HCT116 (cell line): Measurements from ENCODE around the gene TMEM9. TPM values are rescaled to one million over a fixed set of nuclear protein-coding genes. Genes with fewer than 3 reads are reported as not detected.

Source experiments
- ATAC-seq: fragments of 200-7000 bp; cut with Tn5 transposase; 2 replicates; pipeline ENCODE4 v1.9.1; 2020; ENCODE audit warnings: mild to moderate bottlenecking, moderate library complexity
- BruUV-seq: library from RNA; stranded (reverse); fragments of 400-500 nt; replicated peaks from 2 replicates; lab custom pipeline; 2021; lab: Mats Ljungman, UMichigan
- CTCF ChIA-PET: fragments of 300-600 bp; sonication (Branson Sonifier 250); formaldehyde crosslinking; loops from one replicate; lab custom pipeline; 2021; ENCODE audit warnings: antibody characterized with exemption; lab: Charles Lee
- POLR2A ChIA-PET: fragments of 300-600, 350-600 bp; sonication (Branson Sonifier 250); formaldehyde crosslinking; loops from one replicate; lab custom pipeline; 2021; ENCODE audit warnings: antibody characterized with exemption; lab: Charles Lee
- RAD21 ChIA-PET, 2 experiments: fragments of 300-600 bp; sonication (Branson Sonifier 250); formaldehyde crosslinking; loops; one replicate each; lab custom pipeline; 2023; ENCODE audit warnings: low total read pairs in 2 of 2; ENCODE audit not compliant: uncharacterized antibody in 2 of 2, unreplicated experiment in 2 of 2, low non-redundant PET in 1 of 2; lab: Charles Lee
- DNase-seq: peaks from one replicate; pipeline ENCODE4 v3.0.0-alpha.2; 2010; ENCODE audit warnings: low read depth, low spot score
- H2AFZ ChIP-seq: fragments of 200-600 bp; shearing (Covaris generic), sonication (generic); 2 replicates; pipeline ENCODE4 v1.6.1; 2017; ENCODE audit warnings: low read depth, mixed run types, mixed read lengths, antibody characterized with exemption, low read length; ENCODE audit not compliant: poor library complexity, severe bottlenecking
- H3K27ac ChIP-seq: 2 replicates; pipeline ENCODE4 v1.5.1; 2012; ENCODE audit warnings: low read depth, low read length
- H3K27me3 ChIP-seq: fragments of 200-600 bp; sonication (generic); 2 replicates; pipeline ENCODE4 v1.6.1; 2016; ENCODE audit warnings: mixed run types, low read length, mixed read lengths; ENCODE audit not compliant: insufficient read depth
- H3K36me3 ChIP-seq, 2 experiments: fragments of 200-500 bp in 1 of 2; fragments of 200-600 bp in 1 of 2; sonication (Bioruptor generic) in 1 of 2; sonication (generic) in 1 of 2; 2 replicates each; pipeline versions ENCODE4 v1.5.1 to v1.6.1; 2014 to 2016; ENCODE audit warnings: low read length in 2 of 2, inconsistent platforms in 1 of 2, mixed read lengths in 1 of 2, mixed run types in 1 of 2; ENCODE audit not compliant: insufficient read depth in 2 of 2, control insufficient read depth in 1 of 2
- H3K4me1 ChIP-seq, 2 experiments: fragments of 200-600 bp in 1 of 2; sonication (generic) in 1 of 2; 2 replicates each; pipeline versions ENCODE4 v1.5.1 to v1.6.1; 2012 to 2017; ENCODE audit warnings: low read length in 2 of 2, inconsistent platforms in 1 of 2, mild to moderate bottlenecking in 1 of 2, mixed read lengths in 1 of 2, mixed run types in 1 of 2, moderate library complexity in 1 of 2; ENCODE audit not compliant: insufficient read depth in 2 of 2, control insufficient read depth in 1 of 2
- H3K4me2 ChIP-seq: fragments of 200-600 bp; sonication (generic); 2 replicates; pipeline ENCODE4 v1.6.1; 2017; ENCODE audit warnings: mixed run types, low read length, mixed read lengths
- H3K4me3 ChIP-seq, 2 experiments: fragments of 200-600 bp in 1 of 2; sonication (generic) in 1 of 2; replicated peaks in 1 of 2; 2 replicates each; pipeline ENCODE4 v1.5.1; 2011 to 2016; ENCODE audit warnings: low read length in 2 of 2, control low read depth in 1 of 2, low read depth in 1 of 2, mild to moderate bottlenecking in 1 of 2, mixed read lengths in 1 of 2, mixed run types in 1 of 2
- H3K79me2 ChIP-seq: fragments of 200-600 bp; sonication (generic); 2 replicates; pipeline ENCODE4 v1.6.1; 2017; ENCODE audit warnings: mild to moderate bottlenecking, mixed run types, low read length, moderate library complexity, mixed read lengths; ENCODE audit not compliant: insufficient read depth
- H3K9ac ChIP-seq: fragments of 200-600 bp; sonication (generic); 2 replicates; pipeline ENCODE4 v1.6.1; 2016; ENCODE audit warnings: low read length, mixed read lengths
- H3K9me2 ChIP-seq: fragments of 200-600 bp; sonication (generic), shearing (Covaris generic); 2 replicates; pipeline ENCODE4 v1.6.1; 2017; ENCODE audit warnings: mixed run types, mild to moderate bottlenecking, moderate library complexity; ENCODE audit not compliant: insufficient read depth
- H3K9me3 ChIP-seq, 2 experiments: fragments of 200-500 bp in 1 of 2; fragments of 200-600 bp in 1 of 2; sonication (Bioruptor generic) in 1 of 2; sonication (generic) in 1 of 2; 2 replicates each; pipeline ENCODE4 v1.6.1; 2014 to 2017; ENCODE audit warnings: low read length in 2 of 2, mixed read lengths in 2 of 2, inconsistent platforms in 1 of 2, low read depth in 1 of 2, mild to moderate bottlenecking in 1 of 2, mixed run types in 1 of 2, moderate library complexity in 1 of 2; ENCODE audit not compliant: control insufficient read depth in 1 of 2, insufficient read depth in 1 of 2
- H4K20me1 ChIP-seq: fragments of 200-600 bp; sonication (generic), shearing (Covaris generic); 2 replicates; pipeline ENCODE4 v1.6.1; 2017; ENCODE audit warnings: mixed run types, mild to moderate bottlenecking, moderate library complexity; ENCODE audit not compliant: insufficient read depth
- ATF3 ChIP-seq: IDR thresholded peaks from 2 replicates; pipeline ENCODE4 v1.6.1; 2012
- CBX3 ChIP-seq: IDR thresholded peaks from 2 replicates; pipeline ENCODE4 v1.6.1; 2012; ENCODE audit warnings: low read depth
- CEBPB ChIP-seq: IDR thresholded peaks from 2 replicates; pipeline ENCODE4 v1.6.1; 2012; ENCODE audit warnings: low read depth
- CTCF ChIP-seq, 3 experiments: fragments of 200-600 bp in 1 of 3; sonication (generic) in 1 of 3; IDR thresholded peaks in 2 of 3; conservative IDR thresholded peaks in 1 of 3; 2 replicates each; pipeline ENCODE4 v1.5.1; 2012 to 2017; ENCODE audit warnings: low read depth in 2 of 3, low read length in 2 of 3, antibody characterized with exemption in 1 of 3, borderline replicate concordance in 1 of 3, control low read depth in 1 of 3, mild to moderate bottlenecking in 1 of 3, mixed read lengths in 1 of 3, mixed run types in 1 of 3, moderate library complexity in 1 of 3; ENCODE audit not compliant: insufficient read depth in 1 of 3
- EGR1 ChIP-seq: IDR thresholded peaks from 2 replicates; pipeline ENCODE4 v1.6.1; 2012; ENCODE audit warnings: low read depth
- ELF1 ChIP-seq: IDR thresholded peaks from 2 replicates; pipeline ENCODE4 v1.6.1; 2012; ENCODE audit warnings: low read depth, borderline replicate concordance
- EZH2 ChIP-seq: fragments of 200-600 bp; sonication (generic); IDR thresholded peaks from 2 replicates; pipeline ENCODE4 v1.6.1; 2017; ENCODE audit warnings: antibody characterized with exemption, mixed run types
- JUND ChIP-seq: IDR thresholded peaks from 2 replicates; pipeline ENCODE4 v1.6.1; 2012
- POLR2AphosphoS5 ChIP-seq: IDR thresholded peaks from 2 replicates; pipeline ENCODE4 v1.6.1; 2011; ENCODE audit warnings: mild to moderate bottlenecking, low read depth, low read length, moderate library complexity
- SIN3A ChIP-seq: IDR thresholded peaks from 2 replicates; pipeline ENCODE4 v1.6.1; 2012; ENCODE audit warnings: low read depth
- SP1 ChIP-seq: IDR thresholded peaks from 2 replicates; pipeline ENCODE4 v1.6.1; 2012; ENCODE audit warnings: low read depth
- SRF ChIP-seq: IDR thresholded peaks from 2 replicates; pipeline ENCODE4 v1.6.1; 2012; ENCODE audit warnings: low read depth
- YY1 ChIP-seq: IDR thresholded peaks from 2 replicates; pipeline ENCODE4 v1.6.1; 2011; ENCODE audit warnings: low read length, low read depth, moderate library complexity, mild to moderate bottlenecking; ENCODE audit not compliant: insufficient replicate concordance; ENCODE audit errors: extremely low read depth
- ZBTB33 ChIP-seq: IDR thresholded peaks from 2 replicates; pipeline ENCODE4 v1.6.1; 2011; ENCODE audit warnings: mild to moderate bottlenecking, low read length, moderate library complexity; ENCODE audit not compliant: insufficient replicate concordance; ENCODE audit errors: extremely low read depth
- ZFX ChIP-seq: fragments of 450-650 bp; IDR thresholded peaks from 2 replicates; pipeline ENCODE4 v1.6.1; 2017
- ZNF274 ChIP-seq: fragments of 200-500 bp; sonication (Bioruptor generic); IDR thresholded peaks from 2 replicates; pipeline ENCODE4 v1.6.1; 2014; ENCODE audit warnings: mild to moderate bottlenecking, low read depth, low read length, inconsistent platforms
- intact Hi-C: fragments of 100-400 bp; cut with micrococcal nuclease; formaldehyde crosslinking; loops from 2 replicates; pipeline ENCODE4 v1.10.0; 2022
- total RNA-seq: library from RNA; stranded (reverse); gene quantifications from one replicate; pipeline ENCODE4 v1.2.1, GENCODE V29; 2021; ENCODE audit not compliant: unreplicated experiment
- TF ChIP-seq, protein P1 (sequence below): IDR thresholded peaks from 2 replicates; pipeline ENCODE4 v1.6.1; 2012
- TF ChIP-seq, protein P2 (sequence below): IDR thresholded peaks from 2 replicates; pipeline ENCODE4 v1.6.1; 2012; ENCODE audit warnings: low read depth

The TMEM9 gene
- total RNA-seq, 1 experiment from 2014 or later: 66.3 TPM

GRCh38 chr1:201181726-201182125 lies 27.5 kb upstream of the TMEM9 start:
- Histone ChIP-seq H3K27me3 (peaks cover 10% of the 10 kb centered on the region; the same call in 1 of the 2 replicates), H3K4me3 (no peak overlapping the region), H3K9me3 (no peaks in the 10 kb centered on the region), H3K9ac (no peak overlapping the region), H3K9me2 (no peaks in the 10 kb centered on the region), H3K79me2 (no peaks in the 10 kb centered on the region), H3K4me1 (peaks cover 4 to 10% of the 10 kb centered on the region in 2 experiments; a peak in 3 of 4 replicates), H2AFZ (no peak overlapping the region), H3K27ac (no peak overlapping the region), H3K36me3 (no peaks in the 10 kb centered on the region), H4K20me1 (no peaks in the 10 kb centered on the region), H3K4me2 (no peak overlapping the region)
- ATAC-seq (no peak), DNase-seq (no peak)
- TF ChIP-seq YY1: no peak
- TF ChIP-seq EGR1: no peak
- TF ChIP-seq CTCF (IDR thresholded peaks at IDR 0.05 in 2 of 3, conservative IDR thresholded peaks at IDR 0.05 in 1 of 3; ENCODE audit: borderline replicate concordance in 1 of 3, insufficient read depth in 1 of 3, low read depth in 2 of 3, low read length in 2 of 3): no peak
- TF ChIP-seq ELF1: no peak
- TF ChIP-seq, protein P1, sequence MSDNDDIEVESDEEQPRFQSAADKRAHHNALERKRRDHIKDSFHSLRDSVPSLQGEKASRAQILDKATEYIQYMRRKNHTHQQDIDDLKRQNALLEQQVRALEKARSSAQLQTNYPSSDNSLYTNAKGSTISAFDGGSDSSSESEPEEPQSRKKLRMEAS: no peak
- no peak for TF ChIP-seq ATF3
- TF ChIP-seq SIN3A: no peak
- no peak for TF ChIP-seq CBX3
- no peak for TF ChIP-seq CEBPB
- TF ChIP-seq, protein P2, sequence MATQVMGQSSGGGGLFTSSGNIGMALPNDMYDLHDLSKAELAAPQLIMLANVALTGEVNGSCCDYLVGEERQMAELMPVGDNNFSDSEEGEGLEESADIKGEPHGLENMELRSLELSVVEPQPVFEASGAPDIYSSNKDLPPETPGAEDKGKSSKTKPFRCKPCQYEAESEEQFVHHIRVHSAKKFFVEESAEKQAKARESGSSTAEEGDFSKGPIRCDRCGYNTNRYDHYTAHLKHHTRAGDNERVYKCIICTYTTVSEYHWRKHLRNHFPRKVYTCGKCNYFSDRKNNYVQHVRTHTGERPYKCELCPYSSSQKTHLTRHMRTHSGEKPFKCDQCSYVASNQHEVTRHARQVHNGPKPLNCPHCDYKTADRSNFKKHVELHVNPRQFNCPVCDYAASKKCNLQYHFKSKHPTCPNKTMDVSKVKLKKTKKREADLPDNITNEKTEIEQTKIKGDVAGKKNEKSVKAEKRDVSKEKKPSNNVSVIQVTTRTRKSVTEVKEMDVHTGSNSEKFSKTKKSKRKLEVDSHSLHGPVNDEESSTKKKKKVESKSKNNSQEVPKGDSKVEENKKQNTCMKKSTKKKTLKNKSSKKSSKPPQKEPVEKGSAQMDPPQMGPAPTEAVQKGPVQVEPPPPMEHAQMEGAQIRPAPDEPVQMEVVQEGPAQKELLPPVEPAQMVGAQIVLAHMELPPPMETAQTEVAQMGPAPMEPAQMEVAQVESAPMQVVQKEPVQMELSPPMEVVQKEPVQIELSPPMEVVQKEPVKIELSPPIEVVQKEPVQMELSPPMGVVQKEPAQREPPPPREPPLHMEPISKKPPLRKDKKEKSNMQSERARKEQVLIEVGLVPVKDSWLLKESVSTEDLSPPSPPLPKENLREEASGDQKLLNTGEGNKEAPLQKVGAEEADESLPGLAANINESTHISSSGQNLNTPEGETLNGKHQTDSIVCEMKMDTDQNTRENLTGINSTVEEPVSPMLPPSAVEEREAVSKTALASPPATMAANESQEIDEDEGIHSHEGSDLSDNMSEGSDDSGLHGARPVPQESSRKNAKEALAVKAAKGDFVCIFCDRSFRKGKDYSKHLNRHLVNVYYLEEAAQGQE: no peak
- no peak for TF ChIP-seq POLR2AphosphoS5
- no peak for TF ChIP-seq EZH2
- no peak for TF ChIP-seq ZBTB33
- TF ChIP-seq SP1: no peak
- TF ChIP-seq JUND: no peak
- no peak for TF ChIP-seq ZNF274
- TF ChIP-seq SRF: no peak
- no peak for TF ChIP-seq ZFX
- intact Hi-C loops: no loop called here
- ChIA-PET CTCF (no interaction called here), RAD21 (no interaction called here), POLR2A (no interaction called here)
- BruUV-seq: no TSS peak
